HG03442 (cell line): ENCODE data around the gene MRAP2.
"Not testable (repeated sequence)": the region's sequence is repeated elsewhere in the genome, so short reads cannot be mapped to it uniquely, and the experiment has no call there.

ENCODE experiments used
- ATAC-seq: cut with Tn5 transposase; IDR thresholded peaks from one replicate; pipeline ENCODE4 v1.9.1; 2021; ENCODE audit warnings: mild to moderate bottlenecking, moderate library complexity; ENCODE audit not compliant: unreplicated experiment

Gene MRAP2

GRCh38 chr6:84074988-84075781 lies 41.6 kb downstream of the MRAP2 start:
- no peak for ATAC-seq

GRCh38 chr6:84077645-84078044 lies 44.1 kb downstream of the MRAP2 start:
- no peak for ATAC-seq

- ATAC-seq: no peak
Measured at GRCh38 chr6:84078335-84078734, 44.8 kb downstream of the MRAP2 start.

- ATAC-seq: no peak
Measured at GRCh38 chr6:84081222-84081621, 47.6 kb downstream of the MRAP2 start.

- no peak for ATAC-seq
Measured at GRCh38 chr6:84082689-84083265, 49.2 kb downstream of the MRAP2 start.

GRCh38 chr6:84084705-84085104 lies 51.1 kb downstream of the MRAP2 start:
- not testable (repeated sequence) for ATAC-seq

GRCh38 chr6:84086056-84086455 lies 52.5 kb downstream of the MRAP2 start:
- ATAC-seq: no peak

- ATAC-seq: no peak
Measured at GRCh38 chr6:84086545-84087429, 53.2 kb downstream of the MRAP2 start.

GRCh38 chr6:84089081-84089480 lies 55.5 kb downstream of the MRAP2 start:
- no peak for ATAC-seq

- no peak for ATAC-seq
Measured at GRCh38 chr6:84089552-84089951, 56.0 kb downstream of the MRAP2 start.

- peak; percentile 50 for ATAC-seq
Measured at GRCh38 chr6:84093441-84094435, 60.2 kb downstream of the MRAP2 start.

- no peak for ATAC-seq
Measured at GRCh38 chr6:84095156-84095555, 61.6 kb downstream of the MRAP2 start.

- no peak for ATAC-seq
Measured at GRCh38 chr6:84103029-84103428, 69.5 kb downstream of the MRAP2 start.

- not testable (repeated sequence) for ATAC-seq
Measured at GRCh38 chr6:84105215-84105924, 71.8 kb downstream of the MRAP2 start.

- ATAC-seq: no peak
Measured at GRCh38 chr6:84107495-84107894, 73.9 kb downstream of the MRAP2 start.

GRCh38 chr6:84111351-84111750 lies 77.8 kb downstream of the MRAP2 start:
- not testable (repeated sequence) for ATAC-seq

- not testable (repeated sequence) for ATAC-seq
Measured at GRCh38 chr6:84114933-84115594, 81.5 kb downstream of the MRAP2 start.

GRCh38 chr6:84118191-84118590 lies 84.6 kb downstream of the MRAP2 start:
- ATAC-seq: no peak

GRCh38 chr6:84119277-84119676 lies 85.7 kb downstream of the MRAP2 start:
- ATAC-seq: no peak
